ENCODE results near the gene ZNF512B. TPM values are rescaled to one million over a fixed set of nuclear protein-coding genes. Genes with fewer than 3 reads are reported as not detected.
A peak's percentile ranks its signal among the peaks of the same experiment; 100 is the strongest.

ZNF512B gene
- total RNA-seq, 1 donor from 2014 or later, result 17.5 TPM

GRCh38 chr20:63913768-63914167 lies 56.0 kb downstream of the ZNF512B start:
- H3K36me3 ChIP-seq, result peaks cover 0 to 5% of the 10 kb centered on the region in 2 donors
- H3K9me3 ChIP-seq, result no peaks in the 10 kb centered on the region
- H3K4me1 ChIP-seq, result peaks cover 0 to 6% of the 10 kb centered on the region in 2 donors
- TF ChIP-seq, protein P1, sequence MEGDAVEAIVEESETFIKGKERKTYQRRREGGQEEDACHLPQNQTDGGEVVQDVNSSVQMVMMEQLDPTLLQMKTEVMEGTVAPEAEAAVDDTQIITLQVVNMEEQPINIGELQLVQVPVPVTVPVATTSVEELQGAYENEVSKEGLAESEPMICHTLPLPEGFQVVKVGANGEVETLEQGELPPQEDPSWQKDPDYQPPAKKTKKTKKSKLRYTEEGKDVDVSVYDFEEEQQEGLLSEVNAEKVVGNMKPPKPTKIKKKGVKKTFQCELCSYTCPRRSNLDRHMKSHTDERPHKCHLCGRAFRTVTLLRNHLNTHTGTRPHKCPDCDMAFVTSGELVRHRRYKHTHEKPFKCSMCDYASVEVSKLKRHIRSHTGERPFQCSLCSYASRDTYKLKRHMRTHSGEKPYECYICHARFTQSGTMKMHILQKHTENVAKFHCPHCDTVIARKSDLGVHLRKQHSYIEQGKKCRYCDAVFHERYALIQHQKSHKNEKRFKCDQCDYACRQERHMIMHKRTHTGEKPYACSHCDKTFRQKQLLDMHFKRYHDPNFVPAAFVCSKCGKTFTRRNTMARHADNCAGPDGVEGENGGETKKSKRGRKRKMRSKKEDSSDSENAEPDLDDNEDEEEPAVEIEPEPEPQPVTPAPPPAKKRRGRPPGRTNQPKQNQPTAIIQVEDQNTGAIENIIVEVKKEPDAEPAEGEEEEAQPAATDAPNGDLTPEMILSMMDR (IDR thresholded peaks at IDR 0.05), result no peak
- H3K27ac ChIP-seq, result no peak overlapping the region
- intact Hi-C loops (cut with DNase I), result no loop called here
- H3K27me3 ChIP-seq, result no peaks in the 10 kb centered on the region
- DNase-seq (ENCODE audit: low spot score in 2 of 2), result no peak
- H3K4me3 ChIP-seq, result no peak overlapping the region

- DNase-seq (ENCODE audit: low spot score in 2 of 2), result peak in 1 of 2 donors; percentile 69
- H3K4me3 ChIP-seq, result no peak overlapping the region
- H3K4me1 ChIP-seq, result peaks cover 0 to 6% of the 10 kb centered on the region in 2 donors
- no peaks in the 10 kb centered on the region for H3K27me3 ChIP-seq
- H3K36me3 ChIP-seq, result peaks cover 0 to 2% of the 10 kb centered on the region in 2 donors
- intact Hi-C loops (cut with DNase I), result no loop called here
- TF ChIP-seq, protein P1 (IDR thresholded peaks at IDR 0.05), result no peak
- H3K9me3 ChIP-seq, result no peaks in the 10 kb centered on the region
- peak overlapping the region in 1 of 2 donors; percentile 4 for H3K27ac ChIP-seq
These were observed 58.6 kb downstream of the ZNF512B start for GRCh38 chr20:63911176-63911575.

- DNase-seq (ENCODE audit: low spot score in 2 of 2), result no peak
- no peaks in the 10 kb centered on the region for H3K9me3 ChIP-seq
- intact Hi-C loops (cut with DNase I), result loop anchor here (5.0 kb wide), 1 partner anchor 64 kb away; no protein-coding TSS in a partner anchor
These were observed 61.6 kb downstream of the ZNF512B start for GRCh38 chr20:63908008-63908682.

More at GRCh38 chr20:63908008-63908682, 61.6 kb downstream of the ZNF512B start:
- no peaks in the 10 kb centered on the region for H3K36me3 ChIP-seq
- H3K27ac ChIP-seq, result no peak overlapping the region
- H3K27me3 ChIP-seq, result no peaks in the 10 kb centered on the region
- H3K4me1 ChIP-seq, result peaks cover 0 to 6% of the 10 kb centered on the region in 2 donors
- TF ChIP-seq, protein P1 (IDR thresholded peaks at IDR 0.05), result no peak
- no peak overlapping the region for H3K4me3 ChIP-seq

Other genes starting within 250 kb of the ZNF512B start
- gene LIME1, start 233.3 kb downstream of the ZNF512B start, total RNA-seq, result 7.3 TPM
- 114 TPM for gene SLC2A4RG, start 230.2 kb downstream of the ZNF512B start, total RNA-seq
- 39.5 TPM for gene ZBTB46, start 138.7 kb downstream of the ZNF512B start, total RNA-seq
- gene ABHD16B, start 108.4 kb downstream of the ZNF512B start, total RNA-seq, result not detected
- 161 TPM for gene TPD52L2, start 104.7 kb downstream of the ZNF512B start, total RNA-seq
- gene DNAJC5, start 74.8 kb downstream of the ZNF512B start, total RNA-seq, result 42.9 TPM
- 95.4 TPM for gene UCKL1, start 13.5 kb downstream of the ZNF512B start, total RNA-seq
- not detected for gene SAMD10, start 9.7 kb upstream of the ZNF512B start, total RNA-seq
- gene PRPF6, start 11.2 kb upstream of the ZNF512B start, total RNA-seq, result 33.5 TPM
- gene C20orf204, start 66.3 kb upstream of the ZNF512B start, total RNA-seq, result not detected
- gene SOX18, start 79.7 kb upstream of the ZNF512B start, total RNA-seq, result 244 TPM
- gene TCEA2, start 93.3 kb upstream of the ZNF512B start, total RNA-seq, result 61.4 TPM
- 109 TPM for gene RGS19, start 109.6 kb upstream of the ZNF512B start, total RNA-seq
- 0.21 TPM for gene OPRL1, start 110.2 kb upstream of the ZNF512B start, total RNA-seq
- not detected for gene LKAAEAR1, start 114.5 kb upstream of the ZNF512B start, total RNA-seq
- gene NPBWR2, start 137.6 kb upstream of the ZNF512B start, total RNA-seq, result not detected
- gene MYT1, start 194.5 kb upstream of the ZNF512B start, total RNA-seq, result not detected